ENCODE measurements around the gene KLHL12. TPM values are rescaled to one million over a fixed set of nuclear protein-coding genes. Genes with fewer than 3 reads are reported as not detected.

The KLHL12 gene
- total RNA-seq, 1 experiment from 2014 or later = 17.8 TPM

GRCh38 chr1:202934755-202935154 lies 7.7 kb upstream of the KLHL12 start:
- Histone ChIP-seq H3K4me1 (ENCODE audit: insufficient read depth, low read length, poor library complexity, severe bottlenecking) (no peaks in the 10 kb centered on the region), H3K36me3 (ENCODE audit: insufficient read depth, low read length, poor library complexity, severe bottlenecking) (no peaks in the 10 kb centered on the region), H3K27ac (ENCODE audit: low read depth, low read length, poor library complexity, severe bottlenecking) (no peak overlapping the region), H3K9me3 (ENCODE audit: low read depth, low read length, poor library complexity, severe bottlenecking) (peaks cover 4% of the 10 kb centered on the region), H3K4me3 (ENCODE audit: low read depth, low read length, poor library complexity, severe bottlenecking) (no peak overlapping the region), H3K27me3 (replicated peaks; ENCODE audit: insufficient read depth, low read depth, low read length, poor library complexity) (no peaks in the 10 kb centered on the region)
- POLR2A ChIA-PET (ENCODE audit: low non-redundant PET) = no interaction called here
- CTCF ChIA-PET = no interaction called here
- no peak for DNase-seq (ENCODE audit: low spot score)
- TF ChIP-seq EZH2 (IDR thresholded peaks at IDR 0.05; ENCODE audit: borderline replicate concordance, low read depth, low read length, poor library complexity, severe bottlenecking) = no peak
- BruUV-seq (replicated peaks) = no TSS peak
- intact Hi-C loops (cut with micrococcal nuclease; ENCODE audit: unreplicated experiment) = no loop called here

GRCh38 chr1:202932476-202932875 lies 5.4 kb upstream of the KLHL12 start:
- TF ChIP-seq EZH2 (IDR thresholded peaks at IDR 0.05; ENCODE audit: borderline replicate concordance, low read depth, low read length, poor library complexity, severe bottlenecking) (no peak), CTCF (conservative IDR thresholded peaks at IDR 0.05; ENCODE audit: low read depth, low read length) (no peak)
- Histone ChIP-seq H3K27ac (ENCODE audit: low read depth, low read length, poor library complexity, severe bottlenecking) (no peak overlapping the region), H3K9me3 (ENCODE audit: low read depth, low read length, poor library complexity, severe bottlenecking) (peaks cover 4% of the 10 kb centered on the region), H3K4me1 (ENCODE audit: insufficient read depth, low read length, poor library complexity, severe bottlenecking) (no peaks in the 10 kb centered on the region), H3K4me3 (ENCODE audit: low read depth, low read length, poor library complexity, severe bottlenecking) (no peak overlapping the region), H3K36me3 (ENCODE audit: insufficient read depth, low read length, poor library complexity, severe bottlenecking) (no peaks in the 10 kb centered on the region), H3K27me3 (replicated peaks; ENCODE audit: insufficient read depth, low read depth, low read length, poor library complexity) (no peaks in the 10 kb centered on the region)
- no peak for DNase-seq (ENCODE audit: low spot score)
- intact Hi-C loops (cut with micrococcal nuclease; ENCODE audit: unreplicated experiment) = no loop called here
- BruUV-seq (replicated peaks) = no TSS peak
- POLR2A ChIA-PET (ENCODE audit: low non-redundant PET) = no interaction called here
- CTCF ChIA-PET = no interaction called here

GRCh38 chr1:202923533-202923932 lies 3.5 kb downstream of the KLHL12 start:
- BruUV-seq (replicated peaks) = no TSS peak
- CTCF ChIA-PET = no interaction called here

More at GRCh38 chr1:202923533-202923932, 3.5 kb downstream of the KLHL12 start:
- Histone ChIP-seq H3K4me3 (ENCODE audit: low read depth, low read length, poor library complexity, severe bottlenecking) (no peak overlapping the region), H3K27me3 (replicated peaks; ENCODE audit: insufficient read depth, low read depth, low read length, poor library complexity) (no peaks in the 10 kb centered on the region), H3K36me3 (ENCODE audit: insufficient read depth, low read length, poor library complexity, severe bottlenecking) (peaks cover 28% of the 10 kb centered on the region), H3K27ac (ENCODE audit: low read depth, low read length, poor library complexity, severe bottlenecking) (no peak overlapping the region), H3K4me1 (ENCODE audit: insufficient read depth, low read length, poor library complexity, severe bottlenecking) (peaks cover 5% of the 10 kb centered on the region), H3K9me3 (ENCODE audit: low read depth, low read length, poor library complexity, severe bottlenecking) (no peaks in the 10 kb centered on the region)
- POLR2A ChIA-PET (ENCODE audit: low non-redundant PET) = no interaction called here
- intact Hi-C loops (cut with micrococcal nuclease; ENCODE audit: unreplicated experiment) = no loop called here
- no peak for TF ChIP-seq CTCF (conservative IDR thresholded peaks at IDR 0.05; ENCODE audit: low read depth, low read length)
- TF ChIP-seq EZH2 (IDR thresholded peaks at IDR 0.05; ENCODE audit: borderline replicate concordance, low read depth, low read length, poor library complexity, severe bottlenecking) = no peak
- DNase-seq (ENCODE audit: low spot score) = no peak
